ENCODE results near the gene APOA5. TPM values are rescaled to one million over a fixed set of nuclear protein-coding genes. Genes with fewer than 3 reads are reported as not detected.

Gene APOA5
- total RNA-seq, 1 donor from 2014 or later = not detected

DNA sequence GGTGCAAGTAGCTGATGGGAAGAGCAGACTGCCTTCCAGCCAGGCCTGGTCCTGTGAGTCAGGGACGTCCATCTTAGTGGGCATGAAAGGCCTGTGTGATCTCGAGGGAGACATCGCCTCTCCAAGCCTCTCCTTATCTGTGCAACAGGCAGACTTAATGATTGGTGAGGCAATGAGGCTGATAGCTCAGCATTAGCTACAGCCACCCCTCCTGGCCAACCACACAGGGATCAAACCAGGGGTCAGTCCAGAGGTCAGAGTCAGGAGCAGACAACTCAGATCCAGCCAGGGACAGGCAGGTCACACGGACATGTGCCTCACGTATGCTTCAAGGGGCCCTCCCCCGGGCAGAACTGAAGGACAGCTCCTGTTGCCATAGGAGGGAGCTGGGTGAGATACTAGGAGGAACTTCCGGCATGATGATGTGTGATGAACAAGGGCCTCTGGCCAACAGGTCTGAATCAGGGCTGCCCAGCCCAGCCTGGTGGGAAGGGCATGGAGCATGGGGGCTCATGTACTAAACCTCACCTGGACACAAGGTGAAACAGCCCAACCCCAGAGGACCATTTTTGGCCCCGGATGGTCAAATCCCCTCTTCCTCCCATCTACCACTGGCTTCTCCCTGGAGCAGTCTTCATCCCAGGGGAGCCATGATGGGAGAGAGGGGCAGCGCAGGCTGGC, 35.2 kb upstream of the APOA5 start:
- Mint-ChIP-seq H3K4me3 (ENCODE audit: unreplicated experiment) (no peak overlapping the region), H3K36me3 (ENCODE audit: low read depth, unreplicated experiment) (no peaks in the 10 kb centered on the region), H3K9me3 (ENCODE audit: unreplicated experiment) (no peaks in the 10 kb centered on the region), H3K4me1 (ENCODE audit: unreplicated experiment) (no peaks in the 10 kb centered on the region), H3K27me3 (ENCODE audit: unreplicated experiment) (peaks cover 6% of the 10 kb centered on the region), H3K27ac (ENCODE audit: unreplicated experiment) (no peak overlapping the region)
- TF ChIP-seq, protein P1, sequence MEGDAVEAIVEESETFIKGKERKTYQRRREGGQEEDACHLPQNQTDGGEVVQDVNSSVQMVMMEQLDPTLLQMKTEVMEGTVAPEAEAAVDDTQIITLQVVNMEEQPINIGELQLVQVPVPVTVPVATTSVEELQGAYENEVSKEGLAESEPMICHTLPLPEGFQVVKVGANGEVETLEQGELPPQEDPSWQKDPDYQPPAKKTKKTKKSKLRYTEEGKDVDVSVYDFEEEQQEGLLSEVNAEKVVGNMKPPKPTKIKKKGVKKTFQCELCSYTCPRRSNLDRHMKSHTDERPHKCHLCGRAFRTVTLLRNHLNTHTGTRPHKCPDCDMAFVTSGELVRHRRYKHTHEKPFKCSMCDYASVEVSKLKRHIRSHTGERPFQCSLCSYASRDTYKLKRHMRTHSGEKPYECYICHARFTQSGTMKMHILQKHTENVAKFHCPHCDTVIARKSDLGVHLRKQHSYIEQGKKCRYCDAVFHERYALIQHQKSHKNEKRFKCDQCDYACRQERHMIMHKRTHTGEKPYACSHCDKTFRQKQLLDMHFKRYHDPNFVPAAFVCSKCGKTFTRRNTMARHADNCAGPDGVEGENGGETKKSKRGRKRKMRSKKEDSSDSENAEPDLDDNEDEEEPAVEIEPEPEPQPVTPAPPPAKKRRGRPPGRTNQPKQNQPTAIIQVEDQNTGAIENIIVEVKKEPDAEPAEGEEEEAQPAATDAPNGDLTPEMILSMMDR (IDR thresholded peaks at IDR 0.05; ENCODE audit: unreplicated experiment) = no peak
- no peak for DNase-seq (ENCODE audit: low spot score)

DNA sequence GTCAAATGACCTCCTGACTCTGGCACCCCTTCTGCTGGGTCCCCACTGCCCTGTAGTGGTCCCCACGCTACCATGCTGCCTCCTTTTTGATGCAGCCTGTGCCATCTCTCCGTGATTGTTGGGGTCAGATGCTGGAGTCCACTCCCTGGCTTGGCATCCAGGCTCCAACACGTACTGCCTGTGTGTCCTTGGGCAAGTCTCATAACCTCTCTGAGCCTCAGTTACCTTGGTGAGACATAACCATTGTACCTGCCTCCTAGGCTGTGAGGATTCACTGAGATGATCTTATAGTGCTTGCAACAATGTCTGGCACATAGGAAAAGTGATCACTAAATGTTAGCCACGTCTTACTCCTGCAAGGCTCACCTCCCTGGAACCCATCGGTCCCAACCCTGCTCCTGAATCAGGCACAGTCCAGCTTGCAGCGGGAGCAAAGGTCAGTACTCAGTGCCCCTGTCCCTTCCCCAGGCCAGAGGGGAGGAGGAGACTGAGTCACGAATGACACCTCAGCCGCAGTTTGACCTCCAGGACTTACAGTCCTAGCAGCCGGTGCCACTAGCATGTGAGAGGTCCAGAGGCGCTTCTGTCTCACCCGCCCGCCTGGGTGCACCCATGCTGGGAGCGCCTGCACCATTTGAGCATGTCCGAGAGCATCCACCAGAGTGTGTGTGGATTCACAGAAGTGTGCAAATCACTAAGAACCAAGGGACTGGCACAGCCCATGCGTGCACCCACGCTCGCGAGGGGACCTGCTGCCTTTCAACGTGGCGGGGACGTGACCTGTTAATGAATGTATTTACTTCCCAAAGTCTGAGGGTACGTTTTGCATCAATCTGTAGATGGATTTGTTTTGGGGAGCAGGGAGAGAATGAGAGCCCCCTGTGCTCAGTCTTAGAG, 34.4 kb upstream of the APOA5 start:
- no peaks in the 10 kb centered on the region for H3K9me3 Mint-ChIP-seq (ENCODE audit: unreplicated experiment)
- H3K36me3 Mint-ChIP-seq (ENCODE audit: low read depth, unreplicated experiment) = no peaks in the 10 kb centered on the region
- no peaks in the 10 kb centered on the region for H3K4me1 Mint-ChIP-seq (ENCODE audit: unreplicated experiment)
- TF ChIP-seq, protein P1 (IDR thresholded peaks at IDR 0.05; ENCODE audit: unreplicated experiment) = no peak
- no peak for DNase-seq (ENCODE audit: low spot score)
- H3K4me3 Mint-ChIP-seq (ENCODE audit: unreplicated experiment) = no peak overlapping the region
- peaks cover 6% of the 10 kb centered on the region for H3K27me3 Mint-ChIP-seq (ENCODE audit: unreplicated experiment)
- no peak overlapping the region for H3K27ac Mint-ChIP-seq (ENCODE audit: unreplicated experiment)

DNA sequence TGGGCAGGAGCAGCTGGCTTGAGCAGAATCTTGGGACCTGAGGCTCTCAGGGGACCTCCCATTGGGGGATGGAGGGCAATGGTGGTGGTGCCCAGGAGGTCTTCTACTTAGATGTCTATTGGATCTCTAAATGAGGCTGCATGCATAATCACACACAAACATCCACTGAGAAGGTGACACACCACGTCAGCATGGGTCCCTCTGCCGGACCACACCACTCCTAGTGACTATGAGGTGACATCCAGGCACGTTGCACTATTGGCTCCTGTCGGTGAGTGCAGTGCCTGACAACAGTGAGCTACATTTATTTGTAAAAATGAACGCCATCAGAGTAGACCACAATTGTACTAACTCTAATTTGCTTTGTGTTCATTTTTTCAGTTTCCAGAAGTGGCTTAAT, 33.8 kb upstream of the APOA5 start:
- H3K4me3 Mint-ChIP-seq (ENCODE audit: unreplicated experiment) = no peak overlapping the region
- no peaks in the 10 kb centered on the region for H3K4me1 Mint-ChIP-seq (ENCODE audit: unreplicated experiment)
- TF ChIP-seq, protein P1 (IDR thresholded peaks at IDR 0.05; ENCODE audit: unreplicated experiment) = no peak
- DNase-seq (ENCODE audit: low spot score) = no peak
- no peaks in the 10 kb centered on the region for H3K36me3 Mint-ChIP-seq (ENCODE audit: low read depth, unreplicated experiment)
- no peak overlapping the region for H3K27ac Mint-ChIP-seq (ENCODE audit: unreplicated experiment)
- H3K27me3 Mint-ChIP-seq (ENCODE audit: unreplicated experiment) = peaks cover 6% of the 10 kb centered on the region
- no peaks in the 10 kb centered on the region for H3K9me3 Mint-ChIP-seq (ENCODE audit: unreplicated experiment)

DNA sequence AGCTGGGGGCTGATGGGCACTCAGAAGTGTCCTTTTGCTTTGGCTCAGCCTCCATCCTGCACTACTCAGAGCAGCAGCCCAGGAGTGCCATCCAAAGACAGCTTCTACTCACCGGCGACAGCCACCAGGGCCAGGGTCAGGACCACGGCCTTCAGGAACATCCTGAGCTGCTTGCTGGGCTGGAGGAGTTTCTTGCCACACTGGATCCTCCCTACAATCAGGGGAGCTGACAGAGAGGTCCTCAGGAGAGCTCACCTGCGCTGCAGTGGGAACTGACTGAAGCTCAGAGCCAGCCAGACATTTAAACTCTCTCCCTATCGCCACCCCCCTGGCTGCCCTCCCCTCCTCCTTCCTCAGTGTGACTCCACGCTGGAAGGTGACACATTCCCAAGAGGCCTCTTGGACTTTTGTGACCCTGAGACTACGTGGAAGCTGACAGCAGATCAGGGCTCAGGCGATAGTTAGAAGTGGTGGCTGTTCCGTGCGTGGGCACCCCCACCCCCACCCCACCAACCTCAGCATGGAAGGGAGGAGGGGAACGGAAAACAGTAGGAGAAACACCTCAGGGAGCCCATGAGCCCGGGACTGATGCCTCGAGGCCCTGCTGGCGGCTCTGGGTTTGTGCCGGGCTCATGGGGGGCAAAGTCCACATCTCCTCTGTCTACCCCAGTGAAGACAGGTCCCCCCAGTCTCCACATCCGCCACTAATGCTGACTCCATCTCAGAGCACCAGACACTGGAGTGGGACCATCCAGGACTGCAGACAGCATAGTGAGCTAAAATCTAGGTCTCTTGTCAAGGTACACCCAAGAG, 31.6 kb upstream of the APOA5 start, which contains the start of gene APOA4:
Gene APOA4 (minus strand): TSS at position 274 of the 813 bp plus-strand sequence. CDS start 113 bp downstream, at position 161.
- no peaks in the 10 kb centered on the region for H3K4me1 Mint-ChIP-seq (ENCODE audit: unreplicated experiment)
- no peak within 1 kb of the TSS for H3K4me3 Mint-ChIP-seq (ENCODE audit: unreplicated experiment)
- H3K9me3 Mint-ChIP-seq (ENCODE audit: unreplicated experiment) = no peaks in the 10 kb centered on the region
- no peaks in the 10 kb centered on the region for H3K36me3 Mint-ChIP-seq (ENCODE audit: low read depth, unreplicated experiment)
- no peak within 1 kb of the TSS for H3K27ac Mint-ChIP-seq (ENCODE audit: unreplicated experiment)
- peaks cover 6% of the 10 kb centered on the region for H3K27me3 Mint-ChIP-seq (ENCODE audit: unreplicated experiment)
- TF ChIP-seq, protein P1 (IDR thresholded peaks at IDR 0.05; ENCODE audit: unreplicated experiment) = no peak
- no peak for DNase-seq (ENCODE audit: low spot score)

All from endothelial cell (in vitro differentiated cells).